ENCODE results near the gene RRBP1. TPM values are rescaled to one million over a fixed set of nuclear protein-coding genes. Genes with fewer than 3 reads are reported as not detected.

Gene RRBP1
- total RNA-seq, 1 donor from 2014 or later: 54.8 TPM

GRCh38 chr20:17675519-17676377 is 6.3 kb downstream of the RRBP1 start:
- H3K4me3 Mint-ChIP-seq: no peak overlapping the region
- intact Hi-C loops (cut with micrococcal nuclease): no loop called here
- H3K4me1 Mint-ChIP-seq (ENCODE audit: low read depth): peaks cover 53% of the 10 kb centered on the region
- no peaks in the 10 kb centered on the region for H3K27me3 Mint-ChIP-seq (ENCODE audit: insufficient read depth)
- DNase-seq (ENCODE audit: low spot score): no peak
- H3K36me3 Mint-ChIP-seq (ENCODE audit: low read depth): peaks cover 30% of the 10 kb centered on the region
- no peaks in the 10 kb centered on the region for H3K9me3 Mint-ChIP-seq
- H3K27ac Mint-ChIP-seq: no peak overlapping the region

DNA sequence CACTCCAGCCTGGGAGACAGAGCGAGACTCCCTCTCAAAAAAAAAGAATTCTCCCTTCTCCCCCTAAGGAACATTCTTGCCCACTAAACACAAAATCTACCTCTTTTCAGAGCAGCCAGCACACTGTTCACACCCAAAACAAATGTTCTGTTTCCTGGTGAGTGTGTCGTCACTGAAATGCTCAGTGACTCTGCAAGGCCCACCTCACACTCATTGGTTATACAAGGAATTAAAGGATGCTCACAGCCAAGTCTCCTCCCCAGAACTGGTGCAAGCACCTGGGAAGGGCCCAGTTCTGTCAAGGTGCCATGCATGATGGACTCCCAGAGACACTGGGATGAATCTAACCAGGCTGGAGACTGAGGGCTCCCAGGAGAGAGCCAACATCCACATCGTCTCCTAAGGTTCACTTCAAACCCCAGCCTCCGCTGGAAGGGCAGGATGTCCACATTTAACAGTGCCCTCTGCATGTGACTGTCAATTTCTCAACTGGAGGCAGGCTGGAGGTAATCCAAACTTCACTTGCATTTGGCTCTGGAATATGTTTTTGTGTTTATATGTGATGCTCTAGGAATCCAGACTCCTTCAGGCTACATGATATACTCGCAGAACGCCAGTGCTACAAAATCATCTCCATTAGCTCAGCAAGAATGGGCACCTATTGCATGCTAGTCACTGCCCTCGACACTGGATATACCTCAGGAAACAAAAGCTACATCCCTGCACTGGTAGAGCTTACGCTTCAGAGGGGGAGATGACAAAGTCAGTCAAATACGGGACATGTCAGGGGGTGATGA is 7.1 kb downstream of the RRBP1 start:
- Mint-ChIP-seq H3K27ac (no peak overlapping the region), H3K4me1 (ENCODE audit: low read depth) (peaks cover 54% of the 10 kb centered on the region), H3K36me3 (ENCODE audit: low read depth) (peaks cover 33% of the 10 kb centered on the region), H3K27me3 (ENCODE audit: insufficient read depth) (no peaks in the 10 kb centered on the region), H3K4me3 (no peak overlapping the region), H3K9me3 (no peaks in the 10 kb centered on the region)
- no peak for DNase-seq (ENCODE audit: low spot score)
- intact Hi-C loops (cut with micrococcal nuclease): no loop called here

- Mint-ChIP-seq H3K27ac (no peak overlapping the region), H3K36me3 (ENCODE audit: low read depth) (peaks cover 24% of the 10 kb centered on the region)
- intact Hi-C loops (cut with micrococcal nuclease): no loop called here
Measured at GRCh38 chr20:17673084-17673483, 9.0 kb downstream of the RRBP1 start.

DNA sequence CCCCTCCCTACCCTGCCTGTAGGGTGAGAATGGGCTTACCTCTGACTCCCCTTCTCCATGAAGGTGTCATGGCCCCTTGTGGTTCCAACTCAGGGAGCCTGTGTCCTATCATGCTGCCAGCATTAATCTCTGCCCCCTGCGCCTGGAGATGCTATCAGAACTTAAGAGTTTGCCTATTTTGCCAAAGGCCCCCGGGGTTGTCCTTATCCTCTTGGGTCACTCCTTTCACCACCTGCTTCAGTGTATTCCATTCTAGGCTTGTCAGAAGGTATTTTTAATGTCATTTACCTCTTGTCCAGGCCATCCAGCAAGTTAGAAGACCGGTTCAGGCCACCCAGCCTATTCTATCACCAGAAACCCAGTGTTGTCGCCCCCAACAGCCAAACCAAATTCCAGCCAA is 10.5 kb downstream of the RRBP1 start:
- H3K36me3 Mint-ChIP-seq (ENCODE audit: low read depth): peaks cover 28% of the 10 kb centered on the region
- intact Hi-C loops (cut with micrococcal nuclease): no loop called here
- H3K9me3 Mint-ChIP-seq: no peaks in the 10 kb centered on the region
- DNase-seq (ENCODE audit: low spot score): no peak
- H3K4me1 Mint-ChIP-seq (ENCODE audit: low read depth): peaks cover 57% of the 10 kb centered on the region
- no peak overlapping the region for H3K27ac Mint-ChIP-seq
- no peaks in the 10 kb centered on the region for H3K27me3 Mint-ChIP-seq (ENCODE audit: insufficient read depth)
- H3K4me3 Mint-ChIP-seq: no peak overlapping the region

More at GRCh38 chr20:17673084-17673483, 9.0 kb downstream of the RRBP1 start:
- H3K9me3 Mint-ChIP-seq: no peaks in the 10 kb centered on the region
- no peak overlapping the region for H3K4me3 Mint-ChIP-seq
- no peak for DNase-seq (ENCODE audit: low spot score)
- H3K4me1 Mint-ChIP-seq (ENCODE audit: low read depth): peaks cover 51% of the 10 kb centered on the region
- H3K27me3 Mint-ChIP-seq (ENCODE audit: insufficient read depth): no peaks in the 10 kb centered on the region

DNA sequence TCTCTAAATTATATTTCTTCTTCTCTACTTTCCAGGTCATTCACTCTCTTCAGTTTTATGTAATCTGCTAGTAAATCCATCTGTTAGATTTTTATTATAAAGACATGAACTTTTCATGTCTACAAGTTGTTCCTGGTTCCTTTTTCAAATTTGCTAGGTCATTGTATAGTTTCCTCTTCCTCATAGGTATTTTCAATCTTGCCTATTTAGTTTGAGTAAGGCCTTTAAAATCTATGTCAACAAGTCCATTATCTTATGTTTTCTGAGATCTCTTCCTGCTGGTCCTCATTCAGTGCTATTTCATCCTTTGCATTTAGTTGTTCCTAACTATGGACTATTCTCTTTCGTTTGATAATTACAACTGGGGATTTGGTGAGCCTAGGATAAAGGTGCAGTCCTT is 11.0 kb downstream of the RRBP1 start:
- Mint-ChIP-seq H3K9me3 (no peaks in the 10 kb centered on the region), H3K36me3 (ENCODE audit: low read depth) (peaks cover 25% of the 10 kb centered on the region), H3K4me1 (ENCODE audit: low read depth) (peaks cover 57% of the 10 kb centered on the region), H3K27me3 (ENCODE audit: insufficient read depth) (no peaks in the 10 kb centered on the region), H3K27ac (peak overlapping the region; percentile 30), H3K4me3 (no peak overlapping the region)
- no peak for DNase-seq (ENCODE audit: low spot score)
- intact Hi-C loops (cut with micrococcal nuclease): no loop called here

DNA sequence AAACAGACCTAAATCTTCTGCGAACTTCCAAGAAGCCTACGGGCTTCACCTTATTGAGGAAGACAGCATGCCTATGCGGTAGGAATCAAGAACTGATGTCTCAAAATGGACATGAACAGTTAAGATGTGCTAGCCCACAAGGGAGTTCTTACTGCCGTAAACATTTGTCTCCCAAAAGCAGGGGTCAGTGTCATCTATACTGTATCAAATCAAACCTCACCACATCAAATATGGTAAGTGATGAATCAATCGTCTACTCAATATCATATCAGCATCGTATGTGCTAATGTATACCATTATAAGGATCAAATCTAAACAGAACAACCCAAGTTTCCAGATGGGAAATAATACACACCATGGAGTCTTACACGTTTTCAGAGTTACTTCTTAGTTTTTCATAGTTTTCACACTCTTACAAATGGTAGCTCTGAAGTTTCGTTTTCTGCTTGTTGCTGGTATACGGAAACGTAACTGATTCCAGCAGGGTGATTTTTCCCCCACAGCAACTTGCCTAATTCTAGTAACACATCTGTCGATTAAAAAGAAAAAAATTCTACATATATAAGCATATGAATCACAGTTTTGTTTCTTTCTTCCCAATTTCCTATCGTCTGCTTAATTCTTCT is 12.6 kb downstream of the RRBP1 start:
- no peak overlapping the region for H3K4me3 Mint-ChIP-seq
- H3K4me1 Mint-ChIP-seq (ENCODE audit: low read depth): peaks cover 67% of the 10 kb centered on the region
- H3K36me3 Mint-ChIP-seq (ENCODE audit: low read depth): peaks cover 24% of the 10 kb centered on the region
- intact Hi-C loops (cut with micrococcal nuclease): loop anchor here (5.0 kb wide), 1 partner anchor 323 kb away; no protein-coding TSS in a partner anchor
- no peaks in the 10 kb centered on the region for H3K9me3 Mint-ChIP-seq
- no peak for DNase-seq (ENCODE audit: low spot score)
- no peak overlapping the region for H3K27ac Mint-ChIP-seq
- H3K27me3 Mint-ChIP-seq (ENCODE audit: insufficient read depth): no peaks in the 10 kb centered on the region

DNA sequence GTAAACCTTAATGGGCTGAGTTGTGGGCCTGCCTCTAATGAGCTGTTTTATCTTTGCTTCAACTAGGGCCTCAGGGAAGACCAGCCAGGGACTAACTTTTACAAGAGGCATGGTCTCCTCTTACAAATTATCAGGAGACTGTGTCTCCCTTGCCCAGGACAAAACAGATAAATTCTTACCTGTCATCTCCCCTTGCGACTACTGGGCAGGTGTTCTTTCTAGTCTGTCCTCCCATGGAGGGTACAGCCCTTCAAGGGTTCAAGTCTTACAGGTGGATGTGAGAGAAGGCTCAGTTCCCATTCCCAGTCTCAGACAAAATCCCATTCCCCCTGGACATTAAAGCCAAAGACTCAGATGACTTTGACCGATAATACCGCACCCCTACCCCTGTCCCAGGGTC is 13.6 kb downstream of the RRBP1 start:
- Mint-ChIP-seq H3K4me3 (no peak overlapping the region), H3K27me3 (ENCODE audit: insufficient read depth) (no peaks in the 10 kb centered on the region), H3K4me1 (ENCODE audit: low read depth) (peaks cover 74% of the 10 kb centered on the region), H3K9me3 (no peaks in the 10 kb centered on the region), H3K27ac (no peak overlapping the region), H3K36me3 (ENCODE audit: low read depth) (peaks cover 26% of the 10 kb centered on the region)
- intact Hi-C loops (cut with micrococcal nuclease): loop anchor here (5.0 kb wide), 1 partner anchor 324 kb away; no protein-coding TSS in a partner anchor
- DNase-seq (ENCODE audit: low spot score): no peak

- intact Hi-C loops (cut with micrococcal nuclease): loop anchor here (5.0 kb wide), 1 partner anchor 325 kb away; no protein-coding TSS in a partner anchor
- no peak for DNase-seq (ENCODE audit: low spot score)
- Mint-ChIP-seq H3K27ac (no peak overlapping the region), H3K9me3 (no peaks in the 10 kb centered on the region), H3K4me1 (ENCODE audit: low read depth) (peaks cover 74% of the 10 kb centered on the region), H3K4me3 (no peak overlapping the region), H3K36me3 (ENCODE audit: low read depth) (peaks cover 22% of the 10 kb centered on the region), H3K27me3 (ENCODE audit: insufficient read depth) (no peaks in the 10 kb centered on the region)
Measured at GRCh38 chr20:17667445-17667844, 14.6 kb downstream of the RRBP1 start.

DNA sequence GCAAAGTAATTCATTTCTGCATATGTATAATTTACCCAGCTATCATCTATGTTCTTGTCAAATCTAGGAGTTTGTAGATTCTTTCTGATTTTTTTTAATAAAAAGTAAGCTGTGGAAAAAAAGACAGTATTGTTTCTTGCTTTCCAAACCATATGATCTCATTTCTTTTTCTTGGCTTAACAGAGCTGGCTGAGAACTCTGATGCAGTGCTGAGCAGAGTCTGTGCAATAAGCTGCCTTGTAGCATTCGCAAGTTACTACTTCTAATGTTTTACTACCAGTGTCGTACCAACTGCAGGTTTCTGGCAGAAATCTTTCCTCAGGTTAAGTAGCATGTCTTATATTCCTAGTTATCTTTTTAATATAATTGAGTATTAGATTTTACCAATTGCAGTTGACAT is 15.6 kb downstream of the RRBP1 start:
- Mint-ChIP-seq H3K27ac (no peak overlapping the region), H3K4me1 (ENCODE audit: low read depth) (peaks cover 79% of the 10 kb centered on the region), H3K4me3 (no peak overlapping the region), H3K9me3 (no peaks in the 10 kb centered on the region), H3K27me3 (ENCODE audit: insufficient read depth) (no peaks in the 10 kb centered on the region), H3K36me3 (ENCODE audit: low read depth) (peaks cover 25% of the 10 kb centered on the region)
- intact Hi-C loops (cut with micrococcal nuclease): loop anchor here (5.0 kb wide), 1 partner anchor 326 kb away; no protein-coding TSS in a partner anchor
- no peak for DNase-seq (ENCODE audit: low spot score)

DNA sequence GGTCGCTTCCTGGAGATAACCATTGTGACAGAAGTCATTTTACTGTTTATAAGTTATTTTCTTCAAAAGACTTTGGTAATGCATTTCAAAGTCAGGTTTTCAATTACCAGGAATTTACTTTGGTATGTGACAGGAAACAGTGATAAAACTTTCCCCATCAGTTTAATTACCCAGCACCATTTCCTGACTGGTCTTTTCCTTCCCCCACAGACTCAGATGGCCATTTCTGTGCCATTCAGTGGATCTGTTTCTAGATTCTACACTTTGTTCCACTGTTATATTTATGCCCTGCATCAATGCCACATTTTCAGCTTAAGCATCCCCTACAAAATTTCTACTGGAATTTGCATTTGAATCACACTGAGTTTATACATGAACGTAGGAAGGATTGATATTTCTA is 16.3 kb downstream of the RRBP1 start:
- no peaks in the 10 kb centered on the region for H3K27me3 Mint-ChIP-seq (ENCODE audit: insufficient read depth)
- peaks cover 78% of the 10 kb centered on the region for H3K4me1 Mint-ChIP-seq (ENCODE audit: low read depth)
- peaks cover 22% of the 10 kb centered on the region for H3K36me3 Mint-ChIP-seq (ENCODE audit: low read depth)
- intact Hi-C loops (cut with micrococcal nuclease): loop anchor here (1.0 to 5.0 kb wide), 2 partner anchors 17 to 327 kb away; partner anchors contain the start of gene RRBP1
- H3K9me3 Mint-ChIP-seq: no peaks in the 10 kb centered on the region
- peak overlapping the region; percentile 25 for H3K27ac Mint-ChIP-seq
- DNase-seq (ENCODE audit: low spot score): no peak
- H3K4me3 Mint-ChIP-seq: no peak overlapping the region

DNA sequence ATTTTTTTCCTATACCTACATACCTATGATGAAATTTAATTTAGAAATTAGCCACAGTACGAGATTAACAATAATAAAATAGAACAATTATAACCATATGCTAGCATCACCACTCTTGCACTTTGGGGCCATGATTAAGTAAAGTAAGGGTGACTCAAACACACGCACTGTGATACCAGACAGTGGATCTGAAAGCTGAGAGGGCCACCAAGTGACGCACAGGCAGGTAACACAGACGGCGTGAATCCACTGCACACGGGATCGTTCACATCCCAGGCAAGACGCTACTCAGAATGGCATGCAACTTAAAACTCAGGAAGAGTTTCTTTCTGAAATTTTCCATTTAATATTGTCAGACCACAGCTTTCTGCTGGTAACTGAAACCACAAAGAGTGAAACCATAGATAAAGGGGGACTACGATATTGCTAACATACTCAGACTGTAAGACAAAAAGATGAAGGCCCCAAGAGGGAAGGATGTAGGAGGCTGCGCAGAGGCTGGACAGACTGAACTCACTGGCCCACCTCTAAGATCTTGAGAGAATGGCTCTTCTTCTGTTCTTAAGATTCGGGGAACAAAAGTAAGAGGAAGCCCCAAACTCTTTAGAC is 17.9 kb downstream of the RRBP1 start:
- H3K27me3 Mint-ChIP-seq (ENCODE audit: insufficient read depth): no peaks in the 10 kb centered on the region
- H3K4me3 Mint-ChIP-seq: peak overlapping the region; percentile 56
- H3K27ac Mint-ChIP-seq: peak overlapping the region; percentile 67
- no peaks in the 10 kb centered on the region for H3K9me3 Mint-ChIP-seq
- intact Hi-C loops (cut with micrococcal nuclease): loop anchor here (5.0 kb wide), 2 partner anchors 127 to 233 kb away; no protein-coding TSS in a partner anchor
- no peak for DNase-seq (ENCODE audit: low spot score)
- H3K4me1 Mint-ChIP-seq (ENCODE audit: low read depth): peaks cover 69% of the 10 kb centered on the region
- peaks cover 32% of the 10 kb centered on the region for H3K36me3 Mint-ChIP-seq (ENCODE audit: low read depth)

DNA sequence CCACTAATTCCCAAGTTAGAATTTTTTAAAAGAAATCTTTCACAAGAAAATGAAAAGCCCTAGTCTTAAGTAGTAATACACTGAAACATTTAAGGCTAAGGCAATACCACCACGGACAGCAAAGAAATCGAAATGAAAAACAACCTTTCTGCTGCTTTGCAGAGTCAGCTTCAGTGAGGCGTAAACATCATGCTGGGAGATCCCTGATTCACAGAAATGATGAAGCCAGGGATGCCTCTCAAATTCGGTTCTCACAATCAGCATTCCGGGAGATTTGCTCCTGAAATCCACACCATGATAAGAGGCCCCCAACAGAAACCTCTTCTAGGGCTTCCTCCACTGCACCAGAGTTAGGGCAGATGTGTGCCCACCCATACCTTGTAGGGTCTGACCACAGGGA is 18.6 kb downstream of the RRBP1 start:
- DNase-seq (ENCODE audit: low spot score): no peak
- intact Hi-C loops (cut with micrococcal nuclease): loop anchor here (5.0 kb wide), 2 partner anchors 126 to 234 kb away; no protein-coding TSS in a partner anchor
- Mint-ChIP-seq H3K27ac (no peak overlapping the region), H3K36me3 (ENCODE audit: low read depth) (peaks cover 31% of the 10 kb centered on the region), H3K4me3 (no peak overlapping the region), H3K4me1 (ENCODE audit: low read depth) (peaks cover 69% of the 10 kb centered on the region), H3K9me3 (no peaks in the 10 kb centered on the region), H3K27me3 (ENCODE audit: insufficient read depth) (no peaks in the 10 kb centered on the region)
